HEK293 (cell line): ENCODE data around the gene TMEM63A.

Source experiments
- CTCF ChIA-PET: fragments of 350-600 bp; formaldehyde crosslinking; extraction: SDS; loops from one replicate; lab custom pipeline; 2021; ENCODE audit warnings: antibody characterized with exemption; lab: Yijun Ruan, JAX
- POLR2A ChIA-PET: fragments of 300-600 bp; formaldehyde crosslinking; extraction: SDS; loops from one replicate; lab custom pipeline; 2020; ENCODE audit warnings: antibody characterized with exemption, inconsistent platforms; lab: Yijun Ruan, JAX
- H3K27ac ChIP-seq: fragments of 200-500 bp; sonication (Bioruptor generic); 2 replicates; pipeline ENCODE4 v1.5.1; 2014; ENCODE audit warnings: low read depth, low read length, control low read depth, inconsistent platforms; ENCODE audit errors: extremely low read depth
- H3K36me3 ChIP-seq, 2 experiments: fragments of 200-500 bp in 1 of 2; sonication (Bioruptor generic) in 1 of 2; 1 replicate in 1 of 2; 2 replicates in 1 of 2; pipeline ENCODE4 v1.5.1; 2014 to 2017; ENCODE audit warnings: inconsistent platforms in 2 of 2, low read length in 2 of 2; ENCODE audit not compliant: control insufficient read depth in 2 of 2, insufficient read depth in 1 of 2
- H3K4me1 ChIP-seq: fragments of 200-500 bp; sonication (Bioruptor generic); 2 replicates; pipeline ENCODE4 v1.5.1; 2014; ENCODE audit warnings: mild to moderate bottlenecking, low read length, inconsistent platforms; ENCODE audit not compliant: control insufficient read depth, insufficient read depth
- H3K4me3 ChIP-seq: 2 replicates; pipeline ENCODE4 v1.5.1; 2011; ENCODE audit warnings: low read depth, mild to moderate bottlenecking, control low read depth, low read length, moderate library complexity
- H3K9me3 ChIP-seq: fragments of 200-500 bp; sonication (Bioruptor generic); 2 replicates; pipeline ENCODE4 v1.5.1; 2014; ENCODE audit warnings: low read depth, low read length, inconsistent platforms; ENCODE audit not compliant: control insufficient read depth, insufficient read depth
- BCL6B ChIP-seq: fragments of 450-650 bp; formaldehyde crosslinking; IDR thresholded peaks from 2 replicates; pipeline ENCODE4 v1.5.1; 2017; ENCODE audit warnings: missing biosample characterization, missing genetic modification characterization
- KLF10 ChIP-seq: fragments of 450-650 bp; IDR thresholded peaks from 2 replicates; pipeline ENCODE4 v1.5.1; 2018; ENCODE audit warnings: missing biosample characterization, mild to moderate bottlenecking, missing genetic modification characterization
- OSR2 ChIP-seq: fragments of 450-650 bp; formaldehyde crosslinking; IDR thresholded peaks from 2 replicates; pipeline ENCODE4 v1.5.1; 2016; ENCODE audit warnings: missing biosample characterization, missing genetic modification characterization
- PRDM6 ChIP-seq: fragments of 450-650 bp; formaldehyde crosslinking; IDR thresholded peaks from 2 replicates; pipeline ENCODE4 v1.5.1; 2017; ENCODE audit warnings: missing biosample characterization, missing genetic modification characterization
- REST ChIP-seq: fragments of 450-650 bp; formaldehyde crosslinking; IDR thresholded peaks from 2 replicates; pipeline ENCODE4 v1.5.1; 2016; ENCODE audit warnings: missing biosample characterization, missing genetic modification characterization
- SCRT1 ChIP-seq: fragments of 450-650 bp; formaldehyde crosslinking; IDR thresholded peaks from 2 replicates; pipeline ENCODE4 v1.5.1; 2016; ENCODE audit warnings: missing biosample characterization, missing genetic modification characterization, borderline replicate concordance
- SP7 ChIP-seq: fragments of 450-650 bp; formaldehyde crosslinking; IDR thresholded peaks from 2 replicates; pipeline ENCODE4 v1.5.1; 2016; ENCODE audit warnings: missing biosample characterization, missing genetic modification characterization
- ZBTB49 ChIP-seq: fragments of 450-650 bp; formaldehyde crosslinking; IDR thresholded peaks from 2 replicates; pipeline ENCODE4 v1.5.1; 2016; ENCODE audit warnings: missing biosample characterization, missing genetic modification characterization, low read depth
- ZNF133 ChIP-seq: fragments of 450-650 bp; formaldehyde crosslinking; IDR thresholded peaks from 2 replicates; pipeline ENCODE4 v1.5.1; 2016; ENCODE audit warnings: missing biosample characterization, missing genetic modification characterization
- ZNF155 ChIP-seq: fragments of 450-650 bp; formaldehyde crosslinking; IDR thresholded peaks from 2 replicates; pipeline ENCODE4 v1.5.1; 2016; ENCODE audit warnings: missing biosample characterization, missing genetic modification characterization
- ZNF473 ChIP-seq: fragments of 450-650 bp; formaldehyde crosslinking; IDR thresholded peaks from 2 replicates; pipeline ENCODE4 v1.5.1; 2017; ENCODE audit warnings: missing biosample characterization, missing genetic modification characterization
- ZNF514 ChIP-seq: fragments of 450-650 bp; formaldehyde crosslinking; IDR thresholded peaks from 2 replicates; pipeline ENCODE4 v1.5.1; 2016; ENCODE audit warnings: missing biosample characterization, missing genetic modification characterization
- ZNF585B ChIP-seq: fragments of 450-650 bp; formaldehyde crosslinking; IDR thresholded peaks from 2 replicates; pipeline ENCODE4 v1.5.1; 2016; ENCODE audit warnings: missing biosample characterization, missing genetic modification characterization
- ZNF610 ChIP-seq: fragments of 450-650 bp; formaldehyde crosslinking; IDR thresholded peaks from 2 replicates; pipeline ENCODE4 v1.5.1; 2016; ENCODE audit warnings: missing biosample characterization, missing genetic modification characterization, borderline replicate concordance
- ZNF624 ChIP-seq: fragments of 450-650 bp; formaldehyde crosslinking; IDR thresholded peaks from 2 replicates; pipeline ENCODE4 v1.5.1; 2017; ENCODE audit warnings: missing biosample characterization, missing genetic modification characterization
- ZNF654 ChIP-seq: fragments of 450-650 bp; formaldehyde crosslinking; IDR thresholded peaks from 2 replicates; pipeline ENCODE4 v1.5.1; 2016; ENCODE audit warnings: low read depth, missing biosample characterization, missing genetic modification characterization
- ZNF658 ChIP-seq: fragments of 450-650 bp; formaldehyde crosslinking; IDR thresholded peaks from 2 replicates; pipeline ENCODE4; 2016; ENCODE audit warnings: missing biosample characterization, missing genetic modification characterization
- ZNF670 ChIP-seq: fragments of 450-650 bp; formaldehyde crosslinking; IDR thresholded peaks from 2 replicates; pipeline ENCODE4 v1.5.1; 2016; ENCODE audit warnings: missing biosample characterization, missing genetic modification characterization, low read depth
- ZNF704 ChIP-seq: fragments of 450-650 bp; formaldehyde crosslinking; IDR thresholded peaks from 2 replicates; pipeline ENCODE4 v1.5.1; 2016; ENCODE audit warnings: missing biosample characterization, missing genetic modification characterization
- ZSCAN23 ChIP-seq: fragments of 450-650 bp; formaldehyde crosslinking; IDR thresholded peaks from 2 replicates; pipeline ENCODE4 v1.5.1; 2016; ENCODE audit warnings: missing biosample characterization, missing genetic modification characterization
- ZSCAN30 ChIP-seq: fragments of 450-650 bp; IDR thresholded peaks from 2 replicates; pipeline ENCODE4 v1.5.1; 2018; ENCODE audit warnings: missing biosample characterization, mild to moderate bottlenecking, missing genetic modification characterization, moderate library complexity
- ZXDB ChIP-seq: fragments of 450-650 bp; formaldehyde crosslinking; IDR thresholded peaks from 2 replicates; pipeline ENCODE4 v1.5.1; 2016; ENCODE audit warnings: missing biosample characterization, missing genetic modification characterization

The TMEM63A gene

GRCh38 chr1:225834417-225835329 lies 47.5 kb downstream of the TMEM63A start (continued):
- TF ChIP-seq ZNF654 (no peak), ZNF155 (tag by site-specific recombination) (no peak), ZNF473 (tag by site-specific recombination) (no peak), ZNF624 (tag by site-specific recombination) (no peak)

- Histone ChIP-seq H3K27ac (no peak overlapping the region), H3K9me3 (no peaks in the 10 kb centered on the region), H3K4me1 (no peaks in the 10 kb centered on the region), H3K4me3 (no peak overlapping the region), H3K36me3 (peaks cover 23 to 42% of the 10 kb centered on the region in 2 experiments)
- POLR2A ChIA-PET: no interaction called here
- CTCF ChIA-PET: interaction anchor here (1.4 kb wide), 1 partner anchor 356 kb away, joined by 3 read pairs; no protein-coding TSS in a partner anchor
- TF ChIP-seq ZBTB49: no peak
- no peak for TF ChIP-seq ZNF514 (tag by site-specific recombination)
- no peak for TF ChIP-seq REST (tag by site-specific recombination)
- no peak for TF ChIP-seq ZNF670 (tag by site-specific recombination)
- TF ChIP-seq PRDM6 (tag by site-specific recombination): 0 out of 2 replicates have a peak, but pooled peaks have one; percentile 30
- TF ChIP-seq KLF10 (tag by site-specific recombination): no peak
- TF ChIP-seq ZNF610 (tag by site-specific recombination): no peak
- no peak for TF ChIP-seq ZNF654
- no peak for TF ChIP-seq ZXDB (tag by site-specific recombination)
- TF ChIP-seq BCL6B (tag by site-specific recombination): no peak
- TF ChIP-seq SCRT1 (tag by site-specific recombination): no peak
- no peak for TF ChIP-seq ZNF658 (tag by site-specific recombination)
- TF ChIP-seq ZSCAN30 (tag by site-specific recombination): 0 out of 2 replicates have a peak, but pooled peaks have one; percentile 40
- TF ChIP-seq SP7 (tag by site-specific recombination): 0 out of 2 replicates have a peak, but pooled peaks have one; percentile 32
- no peak for TF ChIP-seq ZNF704 (tag by site-specific recombination)
- no peak for TF ChIP-seq OSR2 (tag by site-specific recombination)
- no peak for TF ChIP-seq ZNF585B (tag by site-specific recombination)
- TF ChIP-seq ZNF133 (tag by site-specific recombination): no peak
- no peak for TF ChIP-seq ZSCAN23
These were observed 51.3 kb downstream of the TMEM63A start for GRCh38 chr1:225830841-225831240.
